Measurements from ENCODE around the gene NUCKS1.

NUCKS1 gene

DNA sequence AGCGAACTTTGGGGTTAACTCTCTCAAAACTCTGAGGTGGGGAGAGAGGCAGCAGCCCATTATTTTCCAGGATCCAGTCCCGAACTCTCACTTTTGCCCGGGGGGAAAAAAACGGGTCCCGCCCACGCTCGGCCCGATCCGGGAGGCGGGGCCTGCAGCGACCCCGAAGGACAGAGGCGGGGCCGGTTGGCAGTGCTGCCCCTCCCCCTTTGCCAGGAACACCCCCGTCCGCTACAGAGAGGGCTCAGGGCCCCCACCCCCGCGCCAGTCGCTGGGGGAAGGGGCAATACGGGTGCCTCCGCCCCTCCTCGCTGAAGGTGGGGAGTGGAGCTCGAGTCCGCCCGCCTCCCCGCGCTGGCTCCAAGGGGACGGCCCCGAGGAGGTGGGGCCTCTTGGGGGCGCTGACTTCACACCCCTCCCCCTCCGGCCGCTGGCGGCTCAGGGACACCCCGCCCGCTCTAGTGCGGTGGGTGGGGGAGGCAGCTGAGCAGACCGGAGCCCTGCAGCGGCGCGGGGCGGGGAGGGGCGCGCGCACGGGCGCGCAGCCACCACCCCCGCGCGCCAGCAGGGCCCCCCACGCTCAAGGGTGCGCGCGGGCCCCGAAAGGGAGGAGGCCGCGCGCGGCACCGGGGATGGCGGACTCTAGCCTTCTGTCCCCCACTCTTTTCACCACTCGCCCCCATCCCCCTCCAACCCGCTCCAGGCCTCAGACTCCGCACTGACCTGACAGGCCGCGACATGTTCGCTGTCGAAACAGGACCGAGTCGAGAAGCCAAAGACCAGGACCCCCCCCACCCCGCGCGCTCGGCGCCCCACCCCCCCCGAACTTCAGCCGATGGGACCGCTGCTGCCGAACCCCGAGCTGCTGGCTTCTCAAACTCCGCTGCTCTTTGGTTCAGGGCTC, 496 bp downstream of the NUCKS1 start:
- Histone ChIP-seq H3K79me2 (ENCODE audit: insufficient read depth, low read length) (peaks cover 50% of the 10 kb centered on the region), H3K27me3 (ENCODE audit: insufficient read depth, low read length) (no peaks in the 10 kb centered on the region), H2AFZ (ENCODE audit: low read length) (no peak overlapping the region), H3K27ac (ENCODE audit: low read depth, low read length, poor library complexity, severe bottlenecking) (peak overlapping the region; percentile 70), H3K9me2 (ENCODE audit: low read depth, low read length) (no peaks in the 10 kb centered on the region), H3F3A (ENCODE audit: insufficient read depth, low read length) (no peaks in the 10 kb centered on the region), H4K20me1 (ENCODE audit: insufficient read depth, low read length) (peaks cover 4% of the 10 kb centered on the region), H3K36me3 (ENCODE audit: insufficient read depth, low read length) (peaks cover 43% of the 10 kb centered on the region; the same call in 1 of the 2 replicates), H3K4me1 (ENCODE audit: insufficient read depth, low read length, severe bottlenecking) (peaks cover 47% of the 10 kb centered on the region), H3K9ac (ENCODE audit: low read length) (peak overlapping the region; percentile 96), H3K9me3 (ENCODE audit: low read length) (no peaks in the 10 kb centered on the region), H3K4me2 (ENCODE audit: low read length) (peak overlapping the region; percentile 87), H3K4me3 (ENCODE audit: low read depth, low read length, poor library complexity, severe bottlenecking) (peak overlapping the region; percentile 74)
- TF ChIP-seq CTCF (IDR thresholded peaks at IDR 0.05; ENCODE audit: low read length) (no peak), EZH2 (IDR thresholded peaks at IDR 0.05; ENCODE audit: borderline replicate concordance, low read length) (no peak)

DNA sequence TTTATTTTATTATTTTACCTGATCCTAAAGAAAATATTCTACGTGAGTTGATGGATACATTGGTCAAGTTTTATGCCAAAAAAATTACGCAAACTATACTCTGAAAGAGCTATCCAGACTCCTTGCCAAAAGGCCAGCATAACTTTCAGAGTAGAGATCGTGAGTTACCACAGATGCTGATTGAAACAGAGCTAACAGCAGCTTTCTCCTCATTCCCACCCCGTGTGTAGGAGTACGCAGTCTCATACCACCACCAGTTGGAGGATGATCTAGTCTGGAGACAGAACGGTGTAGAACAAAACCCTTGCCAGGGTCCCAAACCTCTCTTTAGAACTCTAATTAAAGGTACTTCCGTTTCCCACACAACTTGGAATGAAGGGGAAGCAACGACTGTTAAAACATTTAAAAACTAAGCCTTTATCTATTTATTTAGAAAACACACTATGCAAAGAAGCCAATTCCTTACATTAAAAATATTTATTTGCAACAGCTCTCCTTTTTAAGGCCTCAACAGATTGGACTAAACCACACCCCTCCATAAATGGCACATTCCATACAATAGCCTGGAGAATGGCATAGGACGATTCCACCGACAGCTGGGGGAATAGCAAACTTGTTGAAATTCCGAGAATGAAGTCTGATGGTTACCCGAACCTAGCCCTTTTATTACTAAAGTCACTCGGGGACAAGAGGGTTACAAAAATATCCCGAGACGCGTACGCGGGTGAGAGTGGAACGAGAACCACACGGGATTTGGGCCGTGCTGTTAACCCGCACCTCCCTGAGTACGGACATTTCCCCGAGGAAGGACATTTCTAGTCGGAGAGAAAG, 1.4 kb downstream of the NUCKS1 start:
- no peaks in the 10 kb centered on the region for H3K27me3 ChIP-seq (ENCODE audit: insufficient read depth, low read length)
- no peaks in the 10 kb centered on the region for H3F3A ChIP-seq (ENCODE audit: insufficient read depth, low read length)
- H2AFZ ChIP-seq (ENCODE audit: low read length): no peak overlapping the region
- no peak for TF ChIP-seq CTCF (IDR thresholded peaks at IDR 0.05; ENCODE audit: low read length)
- no peak for TF ChIP-seq EZH2 (IDR thresholded peaks at IDR 0.05; ENCODE audit: borderline replicate concordance, low read length)
- H3K4me1 ChIP-seq (ENCODE audit: insufficient read depth, low read length, severe bottlenecking): peaks cover 55% of the 10 kb centered on the region
- H3K4me3 ChIP-seq (ENCODE audit: low read depth, low read length, poor library complexity, severe bottlenecking): peak overlapping the region; percentile 74
- peak overlapping the region; percentile 87 for H3K4me2 ChIP-seq (ENCODE audit: low read length)
- H3K9ac ChIP-seq (ENCODE audit: low read length): peak overlapping the region; percentile 96
- H3K27ac ChIP-seq (ENCODE audit: low read depth, low read length, poor library complexity, severe bottlenecking): no peak overlapping the region
- H3K79me2 ChIP-seq (ENCODE audit: insufficient read depth, low read length): peaks cover 59% of the 10 kb centered on the region
- no peaks in the 10 kb centered on the region for H3K9me3 ChIP-seq (ENCODE audit: low read length)
- H3K36me3 ChIP-seq (ENCODE audit: insufficient read depth, low read length): peaks cover 43% of the 10 kb centered on the region; the same call in 1 of the 2 replicates
- H4K20me1 ChIP-seq (ENCODE audit: insufficient read depth, low read length): peaks cover 4% of the 10 kb centered on the region
- no peaks in the 10 kb centered on the region for H3K9me2 ChIP-seq (ENCODE audit: low read depth, low read length)

- H3K9me2 ChIP-seq (ENCODE audit: low read depth, low read length): no peaks in the 10 kb centered on the region
- no peak overlapping the region for H3K27ac ChIP-seq (ENCODE audit: low read depth, low read length, poor library complexity, severe bottlenecking)
- H3K4me3 ChIP-seq (ENCODE audit: low read depth, low read length, poor library complexity, severe bottlenecking): peak overlapping the region; percentile 74
- H3K27me3 ChIP-seq (ENCODE audit: insufficient read depth, low read length): no peaks in the 10 kb centered on the region
- no peaks in the 10 kb centered on the region for H3K9me3 ChIP-seq (ENCODE audit: low read length)
- H3K4me2 ChIP-seq (ENCODE audit: low read length): peak overlapping the region; percentile 87
- no peak for TF ChIP-seq CTCF (IDR thresholded peaks at IDR 0.05; ENCODE audit: low read length)
- TF ChIP-seq EZH2 (IDR thresholded peaks at IDR 0.05; ENCODE audit: borderline replicate concordance, low read length): no peak
- H2AFZ ChIP-seq (ENCODE audit: low read length): no peak overlapping the region
- peaks cover 4% of the 10 kb centered on the region for H4K20me1 ChIP-seq (ENCODE audit: insufficient read depth, low read length)
- H3F3A ChIP-seq (ENCODE audit: insufficient read depth, low read length): no peaks in the 10 kb centered on the region
- peak overlapping the region; percentile 96; the same call in 1 of the 2 replicates for H3K9ac ChIP-seq (ENCODE audit: low read length)
- H3K36me3 ChIP-seq (ENCODE audit: insufficient read depth, low read length): peaks cover 45% of the 10 kb centered on the region; the same call in 1 of the 2 replicates
- peaks cover 71% of the 10 kb centered on the region for H3K4me1 ChIP-seq (ENCODE audit: insufficient read depth, low read length, severe bottlenecking)
- H3K79me2 ChIP-seq (ENCODE audit: insufficient read depth, low read length): peaks cover 77% of the 10 kb centered on the region
Observed at GRCh38 chr1:205746757-205747412, 3.1 kb downstream of the NUCKS1 start.

Measured in OCI-LY1 (cell line).